H9 (cell line): ENCODE measurements around the gene RAB3C. TPM values are rescaled to one million over a fixed set of nuclear protein-coding genes. Genes with fewer than 3 reads are reported as not detected.

ENCODE experiments used
- DNase-seq: peaks from one replicate; pipeline ENCODE4 v3.0.0-alpha.2; 2017
- H2AFZ ChIP-seq: one replicate; pipeline ENCODE4 v1.6.1; 2013; ENCODE audit warnings: mild to moderate bottlenecking, low read length, control low read depth, moderate library complexity
- H2AK5ac ChIP-seq: 2 replicates; pipeline ENCODE4 v1.6.1; 2013; ENCODE audit warnings: low read length, control low read depth, mixed read lengths; ENCODE audit not compliant: insufficient read length
- H2BK120ac ChIP-seq: one replicate; pipeline ENCODE4 v1.6.1; 2013; ENCODE audit warnings: low read depth, mild to moderate bottlenecking, low read length, control low read depth, inconsistent platforms; ENCODE audit not compliant: poor library complexity, severe bottlenecking
- H2BK12ac ChIP-seq: 2 replicates; pipeline ENCODE4 v1.6.1; 2013; ENCODE audit warnings: low read length, control low read depth, mixed read lengths, low read depth; ENCODE audit not compliant: insufficient read length
- H2BK15ac ChIP-seq: 2 replicates; pipeline ENCODE4 v1.6.1; 2013; ENCODE audit warnings: low read depth, low read length, control low read depth
- H2BK20ac ChIP-seq: one replicate; pipeline ENCODE4 v1.6.1; 2013; ENCODE audit warnings: low read depth, mild to moderate bottlenecking, low read length, control low read depth, inconsistent platforms; ENCODE audit not compliant: poor library complexity, severe bottlenecking
- H2BK5ac ChIP-seq: 2 replicates; pipeline ENCODE4 v1.6.1; 2013; ENCODE audit warnings: low read length, control low read depth, mixed read lengths; ENCODE audit not compliant: insufficient read length
- H3K14ac ChIP-seq: 2 replicates; pipeline ENCODE4 v1.6.1; 2013; ENCODE audit warnings: low read length, control low read depth; ENCODE audit not compliant: insufficient read depth
- H3K18ac ChIP-seq: 2 replicates; pipeline ENCODE4 v1.6.1; 2013; ENCODE audit warnings: low read depth, mild to moderate bottlenecking, mixed read lengths, low read length, control low read depth; ENCODE audit not compliant: insufficient read length
- H3K23ac ChIP-seq: 2 replicates; pipeline ENCODE4 v1.6.1; 2013; ENCODE audit warnings: low read length, control low read depth, mixed read lengths, low read depth; ENCODE audit not compliant: insufficient read length
- H3K23me2 ChIP-seq: 2 replicates; pipeline ENCODE4 v1.6.1; 2013; ENCODE audit warnings: low read depth, mild to moderate bottlenecking, mixed read lengths, low read length, control low read depth; ENCODE audit not compliant: insufficient read length, poor library complexity, severe bottlenecking
- H3K27ac ChIP-seq: 2 replicates; pipeline ENCODE4 v1.5.1; 2013; ENCODE audit warnings: low read length, control low read depth, mixed read lengths, low read depth; ENCODE audit not compliant: insufficient read length
- H3K27me3 ChIP-seq: 2 replicates; pipeline ENCODE4 v1.6.1; 2013; ENCODE audit warnings: low read length, control low read depth, inconsistent platforms; ENCODE audit not compliant: insufficient read depth
- H3K4ac ChIP-seq: 2 replicates; pipeline ENCODE4 v1.6.1; 2013; ENCODE audit warnings: low read depth, mild to moderate bottlenecking, control low read depth, inconsistent platforms, low read length, moderate library complexity
- H3K4me1 ChIP-seq: 2 replicates; pipeline ENCODE4 v1.6.1; 2013; ENCODE audit warnings: low read length, control low read depth, inconsistent platforms; ENCODE audit not compliant: insufficient read depth
- H3K4me2 ChIP-seq: 2 replicates; pipeline ENCODE4 v1.6.1; 2013; ENCODE audit warnings: low read length, control low read depth, mixed read lengths; ENCODE audit not compliant: insufficient read length, insufficient read depth
- H3K56ac ChIP-seq: 2 replicates; pipeline ENCODE4 v1.6.1; 2013; ENCODE audit warnings: low read depth, mild to moderate bottlenecking, mixed read lengths, low read length, control low read depth; ENCODE audit not compliant: insufficient read length
- H3K79me1 ChIP-seq: 2 replicates; pipeline ENCODE4 v1.6.1; 2013; ENCODE audit warnings: low read depth, mild to moderate bottlenecking, moderate library complexity, low read length, control low read depth, inconsistent platforms; ENCODE audit not compliant: insufficient read depth, poor library complexity, severe bottlenecking
- H3K79me2 ChIP-seq: 2 replicates; pipeline ENCODE4 v1.6.1; 2013; ENCODE audit warnings: low read length, control low read depth, inconsistent platforms; ENCODE audit not compliant: insufficient read depth
- H3K9ac ChIP-seq: 2 replicates; pipeline ENCODE4 v1.6.1; 2013; ENCODE audit warnings: low read length, control low read depth, mixed read lengths; ENCODE audit not compliant: insufficient read length; ENCODE audit errors: extremely low read depth
- H3K9me3 ChIP-seq: one replicate; pipeline ENCODE4 v1.6.1; 2013; ENCODE audit warnings: low read depth, low read length, inconsistent platforms; ENCODE audit not compliant: control insufficient read depth
- H3T11ph ChIP-seq: one replicate; pipeline ENCODE4 v1.6.1; 2013; ENCODE audit warnings: mild to moderate bottlenecking, low read length, control low read depth, inconsistent platforms
- H4K20me1 ChIP-seq: one replicate; pipeline ENCODE4 v1.6.1; 2013; ENCODE audit not compliant: control insufficient read depth, insufficient read length, insufficient read depth
- H4K5ac ChIP-seq: 2 replicates; pipeline ENCODE4 v1.6.1; 2013; ENCODE audit warnings: low read depth, mild to moderate bottlenecking, mixed read lengths, low read length, control low read depth; ENCODE audit not compliant: insufficient read length
- H4K8ac ChIP-seq: replicated peaks from 2 replicates; pipeline ENCODE4 v1.6.1; 2013; ENCODE audit warnings: low read length, control low read depth, mixed read lengths, low read depth; ENCODE audit not compliant: insufficient read length
- H4K91ac ChIP-seq: 2 replicates; pipeline ENCODE4 v1.6.1; 2013; ENCODE audit warnings: low read depth, mild to moderate bottlenecking, moderate library complexity, mixed read lengths, low read length, control low read depth; ENCODE audit not compliant: insufficient read length
- H3K27ac Mint-ChIP-seq, 3 experiments: 2 replicates in 2 of 3; 3 replicates in 1 of 3; pipeline ENCODE4 v1.8.0; 2020 to 2021; ENCODE audit warnings: mixed read lengths in 3 of 3, mild to moderate bottlenecking in 1 of 3, moderate library complexity in 1 of 3
- H3K27me3 Mint-ChIP-seq: 2 replicates; pipeline ENCODE4 v1.8.0; 2021; ENCODE audit warnings: low read depth, mild to moderate bottlenecking, moderate library complexity, mixed read lengths
- H3K36me3 Mint-ChIP-seq, 3 experiments: 2 replicates in 2 of 3; 3 replicates in 1 of 3; pipeline ENCODE4 v1.8.0; 2020 to 2021; ENCODE audit warnings: low read depth in 3 of 3, mixed read lengths in 3 of 3; ENCODE audit not compliant: insufficient read depth in 1 of 3
- H3K4me1 Mint-ChIP-seq, 2 experiments: 2 replicates each; pipeline ENCODE4 v1.8.0; 2020; ENCODE audit warnings: mixed read lengths in 2 of 2
- H3K4me3 Mint-ChIP-seq, 2 experiments: 2 replicates in 1 of 2; 3 replicates in 1 of 2; pipeline ENCODE4 v1.8.0; 2020 to 2021; ENCODE audit warnings: mild to moderate bottlenecking in 2 of 2, mixed read lengths in 2 of 2, moderate library complexity in 1 of 2
- H3K9me3 Mint-ChIP-seq, 2 experiments: 2 replicates in 1 of 2; 3 replicates in 1 of 2; pipeline ENCODE4 v1.8.0; 2020; ENCODE audit warnings: mild to moderate bottlenecking in 2 of 2, mixed read lengths in 2 of 2, moderate library complexity in 1 of 2
- CTCF ChIP-seq: fragments of 200-600 bp; sonication (generic); conservative IDR thresholded peaks from 3 replicates; pipeline ENCODE4 v1.8.0; 2021; ENCODE audit warnings: antibody characterized with exemption, mild to moderate bottlenecking
- WGBS: extraction: QIAGEN DNeasy Blood & Tissue Kit; methylation state at CpG from one replicate; pipeline ENCODE4 v1.1.7; 2013; ENCODE audit warnings: missing lambda C conversion rate, low lambda C conversion rate, mixed read lengths; ENCODE audit not compliant: insufficient read length; ENCODE audit errors: extremely low coverage; 5-methylcytosine and 5-hydroxymethylcytosine counted together
- total RNA-seq: library from RNA; stranded (reverse); gene quantifications from 2 replicates; pipeline ENCODE4 v1.2.1, GENCODE V29; 2021

The RAB3C gene
- total RNA-seq, 1 experiment from 2014 or later = 16.3 TPM

- WGBS = no CpG with 5 or more reads among the region's 4 CpGs
- Histone ChIP-seq H2AK5ac (no peak overlapping the region), H2AFZ (no peak overlapping the region), H3K23ac (no peak overlapping the region), H2BK20ac (no peak overlapping the region), H2BK5ac (no peak overlapping the region), H3K79me1 (no peaks in the 10 kb centered on the region), H2BK120ac (no peak overlapping the region), H4K8ac (no peak overlapping the region), H4K5ac (no peak overlapping the region), H3K79me2 (no peaks in the 10 kb centered on the region), H3K4ac (no peak overlapping the region), H3K9me3 (no peaks in the 10 kb centered on the region), H2BK12ac (no peak overlapping the region), H3K4me1 (no peaks in the 10 kb centered on the region), H4K20me1 (no peaks in the 10 kb centered on the region), H3K4me2 (no peak overlapping the region), H3K9ac (no peak overlapping the region), H3K27me3 (no peaks in the 10 kb centered on the region), H3K14ac (no peak overlapping the region), H4K91ac (no peak overlapping the region), H3T11ph (no peak overlapping the region), H2BK15ac (no peak overlapping the region), H3K18ac (no peak overlapping the region), H3K23me2 (no peaks in the 10 kb centered on the region), H3K27ac (no peak overlapping the region), H3K56ac (no peak overlapping the region)
- DNase-seq = no peak
- no peak overlapping the region for H3K4me3 Mint-ChIP-seq
- no peaks in the 10 kb centered on the region for H3K4me1 Mint-ChIP-seq
- H3K27me3 Mint-ChIP-seq = no peaks in the 10 kb centered on the region
- no peaks in the 10 kb centered on the region for H3K36me3 Mint-ChIP-seq
- peaks cover 0 to 3% of the 10 kb centered on the region in 2 experiments; a peak in 2 of 5 replicates for H3K9me3 Mint-ChIP-seq
- H3K27ac Mint-ChIP-seq = no peak overlapping the region
- TF ChIP-seq CTCF = no peak
These were observed 321.9 kb downstream of the RAB3C start for GRCh38 chr5:58904737-58905136.
